ENCODE measurements around the gene RPP14. TPM values are rescaled to one million over a fixed set of nuclear protein-coding genes. Genes with fewer than 3 reads are reported as not detected.

Gene RPP14
- total and polyA plus RNA-seq, 4 donors, result 13.5 to 20.1 (median 16.3) TPM

- no peak for DNase-seq (ENCODE audit: low read depth in 4 of 6, low spot score in 6 of 6)
- Histone ChIP-seq H3K36me3 (ENCODE audit: control insufficient read depth, insufficient read depth, low read length) (no peaks in the 10 kb centered on the region), H3K27ac (ENCODE audit: low read depth, low read length) (no peak overlapping the region), H3K27me3 (ENCODE audit: control insufficient read depth, insufficient read depth, low read length) (no peaks in the 10 kb centered on the region), H3K9me3 (ENCODE audit: control insufficient read depth, insufficient read depth, low read length) (no peaks in the 10 kb centered on the region), H3K4me1 (ENCODE audit: control insufficient read depth, insufficient read depth, low read length) (peaks cover 8% of the 10 kb centered on the region), H3K4me3 (ENCODE audit: low read depth, low read length) (no peak overlapping the region)
- no CpG with 5 or more reads among the region's 4 CpGs for WGBS (ENCODE audit: insufficient coverage)
Measured at GRCh38 chr3:58358808-58359207, 52.8 kb downstream of the RPP14 start.

GRCh38 chr3:58359621-58360020, 53.6 kb downstream of the RPP14 start:
- 92% methylated on average over 2 of the region's 4 CpGs for WGBS (ENCODE audit: insufficient coverage)
- Histone ChIP-seq H3K27ac (ENCODE audit: low read depth, low read length) (no peak overlapping the region), H3K9me3 (ENCODE audit: control insufficient read depth, insufficient read depth, low read length) (no peaks in the 10 kb centered on the region), H3K27me3 (ENCODE audit: control insufficient read depth, insufficient read depth, low read length) (no peaks in the 10 kb centered on the region), H3K36me3 (ENCODE audit: control insufficient read depth, insufficient read depth, low read length) (no peaks in the 10 kb centered on the region), H3K4me1 (ENCODE audit: control insufficient read depth, insufficient read depth, low read length) (peaks cover 8% of the 10 kb centered on the region), H3K4me3 (ENCODE audit: low read depth, low read length) (no peak overlapping the region)
- peak in 1 of 6 donors; percentile 27 for DNase-seq (ENCODE audit: low read depth in 4 of 6, low spot score in 6 of 6)

- no peaks in the 10 kb centered on the region for H3K9me3 ChIP-seq (ENCODE audit: control insufficient read depth, insufficient read depth, low read length)
- no peak overlapping the region for H3K4me3 ChIP-seq (ENCODE audit: low read depth, low read length)
- H3K4me1 ChIP-seq (ENCODE audit: control insufficient read depth, insufficient read depth, low read length), result no peaks in the 10 kb centered on the region
- H3K27ac ChIP-seq (ENCODE audit: low read depth, low read length), result no peak overlapping the region
- no peak for DNase-seq (ENCODE audit: low read depth in 4 of 6, low spot score in 6 of 6)
- no peaks in the 10 kb centered on the region for H3K27me3 ChIP-seq (ENCODE audit: control insufficient read depth, insufficient read depth, low read length)
- no peaks in the 10 kb centered on the region for H3K36me3 ChIP-seq (ENCODE audit: control insufficient read depth, insufficient read depth, low read length)
Measured at GRCh38 chr3:58361866-58362265, 55.8 kb downstream of the RPP14 start.

- Histone ChIP-seq H3K27me3 (ENCODE audit: control insufficient read depth, insufficient read depth, low read length) (no peaks in the 10 kb centered on the region), H3K4me3 (ENCODE audit: low read depth, low read length) (no peak overlapping the region), H3K4me1 (ENCODE audit: control insufficient read depth, insufficient read depth, low read length) (no peaks in the 10 kb centered on the region), H3K27ac (ENCODE audit: low read depth, low read length) (no peak overlapping the region), H3K36me3 (ENCODE audit: control insufficient read depth, insufficient read depth, low read length) (no peaks in the 10 kb centered on the region), H3K9me3 (ENCODE audit: control insufficient read depth, insufficient read depth, low read length) (no peaks in the 10 kb centered on the region)
- DNase-seq (ENCODE audit: low read depth in 4 of 6, low spot score in 6 of 6), result no peak
- WGBS (ENCODE audit: insufficient coverage), result no CpG with 5 or more reads among the region's 1 CpG
Measured at GRCh38 chr3:58366699-58367098, 60.7 kb downstream of the RPP14 start.

- WGBS (ENCODE audit: insufficient coverage), result 100% methylated on average over 1 of the region's 1 CpG
- Histone ChIP-seq H3K36me3 (ENCODE audit: control insufficient read depth, insufficient read depth, low read length) (no peaks in the 10 kb centered on the region), H3K4me1 (ENCODE audit: control insufficient read depth, insufficient read depth, low read length) (no peaks in the 10 kb centered on the region), H3K9me3 (ENCODE audit: control insufficient read depth, insufficient read depth, low read length) (no peaks in the 10 kb centered on the region), H3K4me3 (ENCODE audit: low read depth, low read length) (no peak overlapping the region), H3K27ac (ENCODE audit: low read depth, low read length) (no peak overlapping the region), H3K27me3 (ENCODE audit: control insufficient read depth, insufficient read depth, low read length) (no peaks in the 10 kb centered on the region)
- DNase-seq (ENCODE audit: low read depth in 4 of 6, low spot score in 6 of 6), result no peak
Measured at GRCh38 chr3:58369038-58369437, 63.0 kb downstream of the RPP14 start.

Small RNA genes within 50 kb of the gene (small RNA-seq; reads per million reads assigned to genes)
- not detected for gene AC098479.1 (ENCODE audit: low replicate concordance)

Other genes starting within 250 kb of the RPP14 start
- 1 to 10 TPM; 3.7 to 7.5 TPM for gene DNASE1L3, start 95.3 kb upstream of the RPP14 start, total RNA-seq
- under 1 TPM; 0.59 TPM for gene DNASE1L3, start 95.3 kb upstream of the RPP14 start, polyA plus RNA-seq (ENCODE audit: insufficient read length in 2 of 2)
- 10 to 100 TPM; 21.9 to 22.9 TPM for gene ABHD6, start 68.5 kb upstream of the RPP14 start, total RNA-seq
- gene ABHD6, start 68.5 kb upstream of the RPP14 start, polyA plus RNA-seq (ENCODE audit: insufficient read length in 2 of 2), result 10 to 100 TPM; 21.5 to 22.6 TPM
- gene HTD2, start 275 bp downstream of the RPP14 start, total RNA-seq, result 10 to 100 TPM; 10.2 to 12.1 TPM
- gene HTD2, start 275 bp downstream of the RPP14 start, polyA plus RNA-seq (ENCODE audit: insufficient read length in 2 of 2), result 10 to 100 TPM; 12.2 to 12.5 TPM
- 10 to 100 TPM; 33.9 to 43.6 TPM for gene PXK, start 26.6 kb downstream of the RPP14 start, total RNA-seq
- gene PXK, start 26.6 kb downstream of the RPP14 start, polyA plus RNA-seq (ENCODE audit: insufficient read length in 2 of 2), result 10 to 100 TPM; 44.0 to 53.3 TPM
- gene PDHB, start 127.6 kb downstream of the RPP14 start, total RNA-seq, result 100 to 1,000 TPM in 1 of 2 donors, 10 to 100 TPM in 1; 81.7 to 109 TPM
- 100 to 1,000 TPM; 107 to 110 TPM for gene PDHB, start 127.6 kb downstream of the RPP14 start, polyA plus RNA-seq (ENCODE audit: insufficient read length in 2 of 2)
- gene KCTD6, start 185.9 kb downstream of the RPP14 start, total RNA-seq, result 10 to 100 TPM; 26.6 to 29.7 TPM
- gene KCTD6, start 185.9 kb downstream of the RPP14 start, polyA plus RNA-seq (ENCODE audit: insufficient read length in 2 of 2), result 10 to 100 TPM; 35.1 TPM
- 10 to 100 TPM; 11.1 to 33.3 TPM for gene ACOX2, start 230.9 kb downstream of the RPP14 start, total RNA-seq
- gene ACOX2, start 230.9 kb downstream of the RPP14 start, polyA plus RNA-seq (ENCODE audit: insufficient read length in 2 of 2), result 10 to 100 TPM; 11.2 to 20.1 TPM

Measured in spinal cord (tissue), 10 donors.